NCI-H774 (cell line): ENCODE results near the gene PTPRC.

Experiments used
- DNase-seq: peaks from one replicate; lab custom pipeline; 2025; lab: John Stamatoyannopoulos, UW

Gene PTPRC

DNA sequence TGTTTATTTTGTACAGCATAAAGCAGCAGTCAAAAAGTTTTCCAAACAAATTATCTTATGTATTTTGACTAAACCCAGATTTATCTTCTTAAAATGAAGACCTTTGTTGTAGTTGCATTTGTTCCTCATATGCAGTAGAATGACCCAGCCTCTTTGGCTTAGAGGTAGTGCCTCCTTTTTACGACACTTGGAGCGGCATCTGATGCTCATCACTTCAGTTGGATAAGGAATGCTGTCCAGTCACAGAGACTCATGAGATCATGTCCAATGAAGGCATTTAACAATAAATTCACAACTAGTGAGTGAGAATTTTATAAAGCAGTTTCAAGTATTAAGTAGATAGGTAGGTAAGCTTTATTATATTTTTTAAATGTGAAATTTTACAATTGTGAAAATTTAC is 35.2 kb downstream of the PTPRC start:
- no peak for DNase-seq

DNA sequence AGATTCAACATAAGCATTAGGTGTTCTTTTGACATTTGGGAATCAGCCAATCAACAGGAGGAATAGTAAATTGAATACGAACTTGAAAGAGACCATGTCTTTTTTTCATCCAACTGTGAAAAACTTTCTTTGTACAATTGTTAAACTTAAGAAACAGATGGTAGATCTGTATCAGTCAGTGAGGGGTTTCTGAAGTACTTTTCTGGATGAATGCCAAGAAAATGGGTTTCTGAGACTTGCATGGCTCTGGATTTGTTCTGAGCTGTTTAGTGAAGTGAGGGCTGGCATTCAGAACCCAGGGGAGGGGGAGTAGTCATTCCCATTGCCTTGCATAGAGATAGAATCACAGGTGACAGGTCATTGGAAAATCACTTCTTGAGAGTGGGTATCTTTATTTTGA is 37.4 kb downstream of the PTPRC start:
- no peak for DNase-seq

DNA sequence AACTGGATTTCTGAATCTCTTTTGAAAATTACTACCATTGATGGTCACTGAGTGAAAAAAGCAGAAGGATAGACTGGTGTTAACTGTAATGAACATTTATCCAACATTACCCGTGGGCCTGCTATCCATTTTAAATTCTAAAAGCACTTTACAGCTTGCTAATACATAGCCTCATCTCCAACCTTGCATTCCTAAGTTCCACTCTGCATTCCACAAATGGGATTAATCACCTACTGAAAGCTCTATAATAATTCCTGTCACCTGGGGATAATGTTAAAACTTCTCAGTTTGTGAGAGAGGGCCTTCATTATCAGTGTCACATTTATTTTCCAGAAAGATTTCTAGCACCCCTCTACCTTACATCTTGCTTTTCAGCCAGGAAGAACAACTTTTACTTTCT is 38.2 kb downstream of the PTPRC start:
- DNase-seq, result no peak

DNA sequence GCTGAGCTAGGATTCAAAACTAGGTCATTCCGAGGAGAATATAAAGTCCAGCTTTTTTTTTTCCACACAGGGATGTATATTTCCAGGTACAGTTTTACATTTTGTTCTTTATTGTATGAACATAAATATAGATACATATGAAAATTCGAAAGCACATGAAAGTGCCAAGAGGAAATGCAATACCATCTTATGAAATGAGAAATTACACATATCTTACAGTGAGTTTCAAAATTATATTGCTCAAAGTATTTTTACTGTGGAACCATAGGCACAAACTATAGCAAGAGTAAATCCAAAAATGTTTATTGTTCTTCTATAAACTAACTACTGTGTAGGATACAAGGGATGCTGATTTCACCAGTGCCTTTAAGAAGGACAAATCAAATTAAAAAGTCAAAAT is 39.0 kb downstream of the PTPRC start:
- no peak for DNase-seq

DNA sequence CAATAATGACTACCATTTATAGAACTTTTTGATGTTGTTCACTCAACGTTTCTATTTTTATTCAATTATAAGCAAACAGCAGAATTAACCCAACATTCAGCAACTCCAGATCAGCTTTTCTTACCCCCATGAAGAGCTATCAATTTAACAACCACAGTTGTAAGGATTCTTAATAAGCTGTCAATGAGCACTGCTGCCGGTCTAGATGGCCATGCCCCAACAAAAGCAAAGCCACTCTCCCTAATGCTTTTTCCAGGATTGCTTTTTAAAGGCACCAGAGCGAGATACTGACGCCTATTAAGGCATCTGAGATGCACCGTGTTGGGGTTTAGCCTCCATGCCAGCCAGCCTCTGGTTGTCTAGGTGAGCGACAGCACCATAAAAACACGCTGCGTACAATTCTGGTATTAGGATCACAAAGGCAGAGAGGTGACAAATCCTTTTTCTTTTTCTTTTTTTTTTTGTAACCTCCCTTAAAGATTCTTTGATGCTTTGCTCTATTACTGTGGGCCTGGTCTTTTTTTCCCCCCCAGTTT is 39.5 kb downstream of the PTPRC start:
- DNase-seq, result no peak

DNA sequence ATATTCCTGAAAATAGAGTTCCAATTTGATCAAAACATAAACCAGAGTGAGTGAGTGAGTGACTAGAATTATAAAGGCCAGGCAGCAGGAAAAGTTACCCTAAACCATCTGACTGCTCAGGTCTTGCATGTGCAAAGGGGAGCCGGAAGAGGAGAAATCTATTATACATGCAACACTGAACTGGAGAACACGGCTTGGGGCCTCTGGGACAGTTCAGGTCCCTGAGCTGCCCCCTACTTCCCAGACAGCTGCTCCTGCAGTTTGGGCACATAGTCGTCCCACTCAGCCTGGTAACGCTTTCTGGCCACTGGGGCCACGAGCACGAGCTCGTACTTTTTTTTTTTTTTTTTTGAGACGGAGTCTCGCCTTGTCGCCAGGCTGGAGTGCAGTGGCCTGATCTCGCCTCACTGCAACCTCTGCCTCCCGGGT is 40.1 kb downstream of the PTPRC start:
- DNase-seq, result no peak

DNA sequence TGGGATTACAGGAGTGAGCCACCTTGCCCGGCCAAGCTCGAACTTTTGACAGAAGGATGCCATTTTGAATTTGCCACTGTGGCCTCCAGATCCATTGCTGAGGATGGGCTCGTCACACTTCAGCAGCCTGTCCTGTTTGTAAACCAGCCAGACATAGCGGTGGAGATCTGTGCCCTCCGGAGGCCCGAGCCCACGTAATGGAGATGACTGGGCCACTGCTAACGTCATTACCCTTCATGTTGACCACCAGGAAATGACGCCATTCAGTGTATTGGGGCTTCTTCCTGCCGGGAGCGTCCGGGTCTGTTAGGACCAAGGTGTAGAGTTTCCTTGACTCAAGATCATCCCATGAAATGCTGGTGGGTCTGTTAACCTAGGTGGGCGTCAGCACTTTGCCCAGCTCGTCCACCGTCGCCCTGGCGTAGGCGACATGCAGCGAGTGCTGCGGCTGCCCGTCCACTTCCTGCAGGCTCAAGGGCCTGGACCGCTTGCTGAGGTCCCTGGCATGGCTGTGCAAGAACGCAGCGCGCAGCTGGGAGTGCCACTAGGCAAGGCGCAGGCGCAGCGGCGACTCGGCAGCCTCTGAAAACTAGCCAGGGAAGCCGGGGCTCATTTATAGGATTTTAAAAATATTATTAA is 40.8 kb downstream of the PTPRC start:
- DNase-seq, result no peak

DNA sequence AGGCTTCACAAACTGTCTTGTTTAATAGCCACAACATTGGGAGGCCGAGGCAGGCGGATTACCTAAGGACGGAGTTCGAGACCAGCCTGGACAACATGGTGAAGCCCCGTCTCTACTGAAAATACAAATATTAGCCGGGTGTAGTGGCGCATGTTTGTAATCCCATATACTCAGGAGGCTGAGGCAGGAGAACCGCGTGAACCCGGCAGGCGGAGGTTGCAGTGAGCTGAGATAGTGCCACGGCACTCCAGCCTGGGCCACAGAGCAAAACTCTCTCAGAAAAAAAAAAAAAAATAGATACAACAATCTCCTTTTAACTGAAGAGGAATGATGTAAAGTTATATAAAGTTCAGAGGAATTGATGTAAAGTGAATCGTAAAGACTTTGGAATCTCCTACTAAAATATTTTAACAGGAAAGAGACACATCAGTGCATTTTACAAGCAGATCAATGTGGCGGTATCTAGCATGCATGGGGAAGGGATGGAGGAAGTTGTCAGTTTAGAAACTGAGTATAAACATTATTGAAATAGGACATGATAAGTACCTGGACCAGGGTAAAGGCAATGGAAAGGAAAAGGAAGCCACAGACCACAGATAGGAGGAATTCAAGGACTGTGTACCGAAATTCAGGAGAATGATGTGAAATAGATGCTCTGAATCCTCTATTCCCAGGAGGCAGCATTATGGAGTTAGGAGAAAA is 41.5 kb downstream of the PTPRC start:
- DNase-seq, result no peak

DNA sequence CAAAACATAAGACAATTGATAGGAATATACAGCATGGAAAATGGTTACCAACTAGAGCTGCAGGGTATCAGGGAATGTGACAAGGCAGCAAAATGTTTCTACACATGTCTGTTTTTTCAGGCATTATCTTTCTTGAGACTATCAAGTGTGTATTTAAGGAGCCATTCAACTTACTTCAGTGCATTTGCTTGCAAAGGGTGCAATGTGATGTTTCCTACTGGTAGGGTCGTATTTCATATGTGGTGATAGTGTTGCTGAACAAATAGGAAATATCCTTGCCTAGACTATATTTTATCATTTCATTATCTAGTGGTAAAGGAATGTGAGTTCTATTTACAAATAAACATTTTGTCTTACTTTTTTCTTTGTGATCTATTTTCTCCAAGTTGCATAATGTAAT is 42.4 kb downstream of the PTPRC start:
- no peak for DNase-seq

DNA sequence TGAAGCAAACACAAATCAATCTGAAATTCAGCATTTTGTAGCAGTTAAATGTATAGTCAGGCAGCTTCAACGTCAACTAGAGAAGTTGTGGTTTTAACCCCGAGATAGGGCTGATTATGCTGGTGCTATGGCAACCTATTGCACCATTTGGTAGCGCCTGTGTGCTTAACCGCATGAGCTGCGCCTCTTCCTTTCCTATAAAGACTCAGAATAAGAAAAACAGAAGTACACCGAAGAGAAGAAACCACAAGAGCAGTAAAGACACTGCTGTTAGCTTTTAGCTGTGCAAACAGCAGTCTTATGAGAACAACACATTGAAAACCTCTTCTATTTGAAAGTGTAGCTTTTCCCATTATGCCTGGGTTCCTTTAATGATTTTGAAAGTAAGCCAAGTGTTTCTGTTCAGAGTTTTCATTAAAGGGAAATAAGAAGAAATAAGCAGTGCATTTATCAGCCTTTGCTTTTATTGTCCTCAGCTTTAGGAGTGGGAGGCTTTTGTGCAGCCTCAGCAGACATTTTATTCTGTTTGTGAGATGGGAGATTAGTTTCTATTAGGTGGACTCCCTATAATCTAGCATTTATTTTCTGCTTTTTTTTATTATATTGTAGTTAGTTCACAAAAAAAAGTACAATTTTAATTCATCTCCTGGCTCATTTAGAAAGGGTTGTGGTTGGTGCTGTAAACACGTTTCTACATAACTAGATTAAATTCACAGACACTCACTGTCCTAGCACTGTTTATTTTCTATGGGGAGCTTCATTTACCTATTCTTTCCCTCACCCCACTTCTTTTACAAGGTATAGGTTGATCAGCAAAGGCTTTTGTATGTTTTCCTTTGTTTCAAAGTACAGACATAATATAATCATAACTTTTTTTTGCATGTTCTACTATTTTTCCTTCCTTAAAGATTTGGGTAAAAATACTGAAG is 43.3 kb downstream of the PTPRC start:
- DNase-seq, result peak; percentile 30

DNA sequence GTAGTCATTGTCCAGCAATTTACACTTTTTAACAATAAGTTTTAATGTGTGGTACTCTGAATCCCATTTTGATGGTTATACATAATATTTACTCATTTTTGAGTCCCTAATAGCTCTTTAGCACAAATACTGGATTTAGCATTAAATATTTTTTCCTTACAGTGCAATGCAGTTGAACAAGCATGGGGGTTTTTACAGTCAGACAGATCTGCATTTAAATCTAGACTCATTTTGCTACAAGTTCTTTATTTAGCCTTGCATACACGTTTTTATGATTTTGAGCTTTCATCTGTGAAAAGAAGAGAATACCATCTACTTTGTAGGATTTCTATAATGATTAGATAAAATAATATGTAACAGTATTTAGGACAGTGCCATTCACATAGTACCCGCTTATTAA is 44.0 kb downstream of the PTPRC start:
- DNase-seq, result no peak

DNA sequence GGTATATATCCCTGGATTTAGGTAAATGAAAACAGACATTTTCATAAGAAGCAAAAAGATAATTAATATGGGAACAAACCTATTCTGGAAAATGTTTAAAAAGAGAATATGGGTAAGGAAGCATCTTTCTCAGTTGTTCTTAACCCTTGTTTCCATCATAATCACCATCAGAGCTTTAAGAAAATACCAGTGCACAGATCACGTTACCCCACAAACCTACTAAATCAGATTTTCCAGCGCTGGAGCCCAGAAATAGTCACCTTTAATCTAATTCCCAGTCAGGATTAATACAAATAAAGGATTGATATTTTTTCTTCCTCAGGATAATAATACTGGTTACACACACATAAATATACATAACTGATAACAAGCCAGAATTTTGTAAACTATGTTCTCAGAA is 44.6 kb downstream of the PTPRC start:
- DNase-seq, result no peak

DNA sequence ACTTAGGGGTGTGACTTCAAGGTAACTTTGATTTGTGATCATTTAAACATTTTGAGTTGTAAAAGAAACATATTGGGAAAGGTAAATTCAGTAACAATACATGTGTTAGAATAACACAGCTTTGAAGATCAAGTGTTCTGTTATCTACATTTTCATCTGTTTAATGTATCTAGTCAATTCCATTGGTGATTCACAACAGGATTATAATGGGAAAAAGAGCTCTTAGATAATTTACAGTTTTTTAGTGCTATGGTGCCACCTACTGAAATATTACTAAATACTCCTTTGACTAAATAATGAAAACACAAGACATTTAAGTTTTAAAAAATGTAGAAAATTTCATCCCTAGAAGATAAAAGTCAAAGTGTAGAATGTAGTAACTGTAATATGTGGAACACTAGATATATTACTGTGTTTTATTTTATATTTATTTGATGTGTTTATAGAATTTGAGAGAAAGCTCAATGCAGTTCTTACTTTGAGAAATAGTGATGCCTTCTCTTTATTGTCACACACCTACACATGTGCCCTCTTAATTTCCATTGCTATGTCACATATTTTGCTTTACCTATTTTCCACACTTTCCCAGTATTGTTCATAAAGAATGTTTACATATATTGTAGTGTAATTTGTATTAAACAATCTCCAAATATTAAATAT is 47.4 kb downstream of the PTPRC start:
- DNase-seq, result peak; percentile 41

DNA sequence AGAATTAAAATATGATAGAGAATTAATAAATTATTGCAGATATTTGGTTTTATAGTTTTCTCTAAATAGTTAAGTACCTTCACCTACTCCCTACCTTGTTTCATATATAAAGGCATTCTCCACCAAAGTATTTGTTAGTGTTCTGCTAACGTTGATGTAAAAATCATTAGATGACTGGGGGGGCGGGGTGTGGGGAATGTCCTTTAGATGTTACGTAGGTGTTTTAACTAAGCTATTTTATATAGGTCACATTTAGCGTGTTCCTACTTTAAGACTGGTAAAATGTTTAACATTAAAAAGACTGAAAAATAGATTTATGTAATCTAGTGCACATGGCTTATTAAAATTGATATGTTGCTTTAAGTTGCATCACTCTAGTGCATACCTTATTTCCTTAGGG is 48.6 kb downstream of the PTPRC start:
- no peak for DNase-seq

DNA sequence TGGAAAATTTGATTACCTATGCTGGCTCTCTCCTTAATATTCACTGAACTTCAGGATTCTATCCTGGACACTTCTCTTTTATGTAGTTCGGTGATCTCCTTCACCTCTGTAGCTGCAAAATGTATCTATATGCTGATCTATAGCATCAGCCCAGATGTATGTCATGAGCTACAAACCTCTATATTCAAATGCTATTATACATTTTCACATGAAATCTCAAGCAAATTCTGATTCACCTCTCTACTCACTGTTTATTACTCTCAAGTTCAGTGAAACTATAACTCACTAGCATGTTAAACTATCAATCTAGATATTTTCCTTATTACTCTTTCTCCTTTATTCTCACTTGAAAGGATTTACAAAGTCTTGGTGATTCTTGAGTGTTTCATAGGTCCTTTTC is 52.2 kb downstream of the PTPRC start:
- no peak for DNase-seq

DNA sequence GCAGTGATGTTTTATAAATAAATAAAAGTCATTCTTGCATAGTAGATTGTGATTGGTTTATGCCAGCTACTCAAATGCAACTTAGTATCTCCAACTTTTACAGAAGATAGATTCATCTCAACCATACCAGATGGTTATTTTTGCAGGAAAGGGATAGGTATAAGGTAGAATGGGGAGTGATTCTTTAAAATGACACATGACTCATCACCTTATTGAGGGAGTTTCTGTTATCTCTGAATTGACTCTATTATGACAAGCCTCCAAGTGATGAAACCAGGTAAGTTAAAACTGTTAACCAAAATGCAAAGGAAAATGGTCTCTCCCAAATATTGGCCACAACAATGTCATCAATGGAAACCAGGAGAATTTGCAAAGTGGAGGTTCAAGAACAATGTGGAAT is 54.5 kb downstream of the PTPRC start:
- no peak for DNase-seq

DNA sequence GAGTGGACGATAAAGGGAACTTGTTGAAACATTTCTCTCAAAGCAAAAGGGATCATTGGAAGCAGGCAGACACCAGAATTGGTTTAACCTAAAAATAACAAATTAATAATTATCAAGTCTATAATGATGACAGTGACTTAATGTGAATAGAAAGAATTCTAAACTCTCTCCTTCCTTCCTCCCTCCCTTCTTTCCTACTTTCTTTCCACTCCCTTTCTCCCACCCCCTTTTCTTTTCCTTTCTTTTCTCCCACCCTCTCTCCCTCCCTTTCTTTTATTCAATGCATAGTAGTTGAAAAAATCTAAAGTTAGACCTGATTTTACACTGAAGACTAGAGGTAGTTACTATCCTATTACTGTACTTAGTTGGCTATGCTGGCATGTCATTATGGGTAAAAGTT is 55.7 kb downstream of the PTPRC start:
- DNase-seq, result no peak

DNA sequence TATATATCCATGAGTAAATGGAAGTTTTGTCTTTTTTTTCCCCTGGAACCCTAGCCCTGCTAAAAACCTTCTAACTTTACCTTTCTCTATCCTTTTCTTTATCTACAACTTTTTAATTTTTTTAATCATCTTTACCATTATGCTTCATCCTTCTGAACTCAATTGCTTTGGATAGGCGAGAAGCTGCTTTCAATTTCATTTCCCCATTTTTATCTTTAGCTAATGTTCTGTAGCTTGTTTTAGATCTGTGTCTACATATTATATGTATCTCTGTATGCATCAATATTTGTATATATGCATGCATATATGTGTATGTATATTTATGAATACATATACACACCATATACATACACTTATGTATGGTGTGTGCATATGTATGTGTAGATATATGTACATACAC is 57.4 kb downstream of the PTPRC start:
- DNase-seq, result no peak

DNA sequence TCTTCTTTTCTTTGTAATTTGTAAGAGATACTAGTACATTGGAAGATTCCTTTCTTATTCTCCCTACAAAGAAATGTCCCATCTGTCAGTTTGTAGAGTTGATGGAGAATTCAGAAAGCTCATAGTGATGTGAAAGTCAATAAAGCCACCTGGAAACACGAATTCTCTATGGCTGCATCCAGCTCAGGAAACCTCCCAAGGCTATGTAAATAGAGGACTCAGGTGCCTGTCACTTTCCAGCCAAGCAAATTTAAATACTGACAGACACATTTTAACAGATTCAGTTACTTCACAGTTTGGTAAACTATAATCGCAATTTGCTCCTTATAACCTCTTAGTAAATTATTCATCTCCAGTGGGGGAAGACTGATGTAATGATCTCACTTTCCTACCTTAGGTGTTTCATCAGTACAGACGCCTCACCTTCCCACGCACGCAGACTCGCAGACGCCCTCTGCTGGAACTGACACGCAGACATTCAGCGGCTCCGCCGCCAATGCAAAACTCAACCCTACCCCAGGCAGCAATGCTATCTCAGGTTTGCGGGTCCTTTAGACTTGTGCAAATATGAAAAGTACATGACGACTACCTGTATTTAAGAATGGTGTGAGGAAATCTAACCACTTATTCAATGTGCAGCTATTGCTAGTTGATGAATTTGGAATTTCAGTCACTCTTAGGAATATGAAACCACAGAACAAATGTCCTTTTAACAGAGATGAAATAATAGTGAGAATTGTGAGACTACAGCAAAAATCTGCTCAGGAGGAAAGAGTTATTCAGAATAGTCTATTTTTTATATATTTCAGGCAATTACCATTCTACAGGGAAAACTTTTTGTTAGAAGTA is 60.6 kb downstream of the PTPRC start:
- peak; percentile 63 for DNase-seq

DNA sequence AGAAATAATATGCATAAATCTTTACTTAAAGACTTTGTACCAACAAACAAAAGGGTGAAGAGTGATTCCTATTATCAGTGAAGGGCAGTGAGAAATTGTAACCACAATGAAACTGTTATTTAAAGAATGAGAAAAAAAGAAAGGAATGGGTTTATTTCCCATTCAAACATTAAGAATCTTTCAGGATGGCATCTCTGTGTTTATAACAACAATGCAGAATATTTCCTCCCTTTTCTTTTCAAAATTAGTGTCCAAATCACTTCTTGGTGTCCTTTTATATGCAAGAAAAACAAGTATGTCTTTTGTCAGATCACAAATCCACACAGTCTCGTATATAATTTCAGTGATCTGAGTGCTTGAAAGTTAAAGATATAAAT is 61.2 kb downstream of the PTPRC start:
- DNase-seq, result no peak

DNA sequence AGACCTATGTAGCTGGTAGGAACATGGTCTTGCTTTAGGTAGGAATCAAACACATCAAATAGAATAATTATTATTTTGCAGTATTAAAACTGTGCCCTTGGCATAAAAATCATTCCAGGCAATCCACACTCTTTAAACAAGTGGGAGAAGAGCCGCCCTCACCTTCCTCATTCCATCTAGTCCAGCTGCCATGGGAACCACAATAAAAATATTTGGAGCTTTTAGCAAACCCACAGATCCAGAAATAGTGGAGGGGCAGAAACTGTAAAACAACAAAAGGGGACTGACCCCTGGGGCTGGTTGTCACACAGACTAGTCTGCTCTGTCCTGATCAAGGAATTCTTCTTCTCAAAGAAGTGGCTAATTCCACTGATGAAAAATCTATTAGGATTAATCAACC is 61.6 kb downstream of the PTPRC start:
- no peak for DNase-seq
